ENCODE results near the gene C9. TPM values are rescaled to one million over a fixed set of nuclear protein-coding genes. Genes with fewer than 3 reads are reported as not detected.
"Not testable (repeated sequence)": the region's sequence is repeated elsewhere in the genome, so short reads cannot be mapped to it uniquely, and the experiment has no call there.

The C9 gene
- not detected for total RNA-seq

GRCh38 chr5:39364367-39364766 is at the start of gene C9:
C9 (minus strand) TSS chr5:39364495; CDS start chr5:39364464, 31 bp downstream.
- H3K4me1 Mint-ChIP-seq = no peaks in the 10 kb centered on the region
- no peak within 1 kb of the TSS for H3K4me3 Mint-ChIP-seq
- H3K27ac Mint-ChIP-seq = no peak within 1 kb of the TSS
- no peak for DNase-seq
- no peak for ATAC-seq
- no peaks in the 10 kb centered on the region for H3K9me3 Mint-ChIP-seq (ENCODE audit: low read depth)
- no peaks in the 10 kb centered on the region for H3K36me3 Mint-ChIP-seq
- CTCF ChIA-PET = no interaction called here
- H3K27me3 Mint-ChIP-seq = peaks cover 5% of the 10 kb centered on the region

GRCh38 chr5:39413771-39414170 is 49.5 kb upstream of the C9 start:
- CTCF ChIA-PET = no interaction called here
- ATAC-seq (no peak), DNase-seq (no peak)
- no peak overlapping the region for H3K27ac Mint-ChIP-seq
- no peak overlapping the region for H3K4me3 Mint-ChIP-seq
- H3K36me3 Mint-ChIP-seq = no peaks in the 10 kb centered on the region
- H3K4me1 Mint-ChIP-seq = no peaks in the 10 kb centered on the region
- H3K27me3 Mint-ChIP-seq = peaks cover 31% of the 10 kb centered on the region
- no peaks in the 10 kb centered on the region for H3K9me3 Mint-ChIP-seq (ENCODE audit: low read depth)

GRCh38 chr5:39412721-39413394 is 48.6 kb upstream of the C9 start:
- no peak for ATAC-seq
- no peaks in the 10 kb centered on the region for H3K4me1 Mint-ChIP-seq
- H3K36me3 Mint-ChIP-seq = no peaks in the 10 kb centered on the region
- H3K27ac Mint-ChIP-seq = no peak overlapping the region
- H3K4me3 Mint-ChIP-seq = no peak overlapping the region
- CTCF ChIA-PET = no interaction called here
- peaks cover 32% of the 10 kb centered on the region for H3K27me3 Mint-ChIP-seq
- no peak for DNase-seq
- no peaks in the 10 kb centered on the region for H3K9me3 Mint-ChIP-seq (ENCODE audit: low read depth)

- no peaks in the 10 kb centered on the region for H3K4me1 Mint-ChIP-seq
- DNase-seq = no peak
- CTCF ChIA-PET = no interaction called here
- no peak for ATAC-seq
- H3K4me3 Mint-ChIP-seq = no peak overlapping the region
- H3K27ac Mint-ChIP-seq = no peak overlapping the region
- H3K9me3 Mint-ChIP-seq (ENCODE audit: low read depth) = no peaks in the 10 kb centered on the region
- no peaks in the 10 kb centered on the region for H3K36me3 Mint-ChIP-seq
- H3K27me3 Mint-ChIP-seq = peaks cover 30% of the 10 kb centered on the region
Observed at GRCh38 chr5:39411985-39412384, 47.7 kb upstream of the C9 start.

GRCh38 chr5:39411061-39411460 is 46.8 kb upstream of the C9 start:
- Mint-ChIP-seq H3K36me3 (no peaks in the 10 kb centered on the region), H3K27ac (no peak overlapping the region), H3K4me1 (no peaks in the 10 kb centered on the region), H3K27me3 (peaks cover 30% of the 10 kb centered on the region), H3K4me3 (no peak overlapping the region), H3K9me3 (ENCODE audit: low read depth) (no peaks in the 10 kb centered on the region)
- no peak for ATAC-seq
- DNase-seq = no peak
- CTCF ChIA-PET = no interaction called here

- H3K27ac Mint-ChIP-seq = no peak overlapping the region
- no peaks in the 10 kb centered on the region for H3K36me3 Mint-ChIP-seq
Observed at GRCh38 chr5:39409033-39409432, 44.7 kb upstream of the C9 start.

GRCh38 chr5:39405083-39405843 is 41.0 kb upstream of the C9 start:
- Mint-ChIP-seq H3K9me3 (ENCODE audit: low read depth) (no peaks in the 10 kb centered on the region), H3K4me1 (no peaks in the 10 kb centered on the region), H3K36me3 (no peaks in the 10 kb centered on the region), H3K27me3 (peaks cover 18% of the 10 kb centered on the region), H3K4me3 (no peak overlapping the region), H3K27ac (no peak overlapping the region)
- DNase-seq (no peak), ATAC-seq (no peak)
- CTCF ChIA-PET = interaction anchor here (1.0 kb wide), 1 partner anchor 19 kb away, joined by 3 read pairs; no protein-coding TSS in a partner anchor

More at GRCh38 chr5:39409033-39409432, 44.7 kb upstream of the C9 start:
- no peak for ATAC-seq
- CTCF ChIA-PET = no interaction called here
- peaks cover 28% of the 10 kb centered on the region for H3K27me3 Mint-ChIP-seq
- no peaks in the 10 kb centered on the region for H3K9me3 Mint-ChIP-seq (ENCODE audit: low read depth)
- no peak for DNase-seq
- H3K4me3 Mint-ChIP-seq = no peak overlapping the region
- no peaks in the 10 kb centered on the region for H3K4me1 Mint-ChIP-seq

GRCh38 chr5:39403761-39404160 is 39.5 kb upstream of the C9 start:
- H3K36me3 Mint-ChIP-seq; H3K9me3 Mint-ChIP-seq (ENCODE audit: low read depth); CTCF ChIA-PET; ATAC-seq; H3K4me1 Mint-ChIP-seq; H3K27ac Mint-ChIP-seq; H3K4me3 Mint-ChIP-seq; DNase-seq; H3K27me3 Mint-ChIP-seq: not testable (repeated sequence)

GRCh38 chr5:39402140-39402539 is 37.8 kb upstream of the C9 start:
- H3K4me1 Mint-ChIP-seq; H3K27ac Mint-ChIP-seq; CTCF ChIA-PET; H3K4me3 Mint-ChIP-seq; ATAC-seq; H3K36me3 Mint-ChIP-seq; DNase-seq; H3K27me3 Mint-ChIP-seq; H3K9me3 Mint-ChIP-seq (ENCODE audit: low read depth): not testable (repeated sequence)

- Mint-ChIP-seq H3K4me1 (peaks cover 2% of the 10 kb centered on the region), H3K4me3 (no peak overlapping the region), H3K9me3 (ENCODE audit: low read depth) (no peaks in the 10 kb centered on the region), H3K27me3 (peaks cover 1% of the 10 kb centered on the region), H3K27ac (no peak overlapping the region), H3K36me3 (no peaks in the 10 kb centered on the region)
- DNase-seq (no peak), ATAC-seq (no peak)
- CTCF ChIA-PET = interaction anchor here (0.7 kb wide), 1 partner anchor 173 kb away, joined by 3 read pairs; no protein-coding TSS in a partner anchor
Observed at GRCh38 chr5:39400713-39401578, 36.7 kb upstream of the C9 start.

- no peaks in the 10 kb centered on the region for H3K36me3 Mint-ChIP-seq
- no peak overlapping the region for H3K4me3 Mint-ChIP-seq
- CTCF ChIA-PET = interaction anchor here (1.0 kb wide), 1 partner anchor 23 kb away, joined by 3 read pairs; no protein-coding TSS in a partner anchor
- DNase-seq (no peak), ATAC-seq (no peak)
- H3K27ac Mint-ChIP-seq = no peak overlapping the region
- no peaks in the 10 kb centered on the region for H3K27me3 Mint-ChIP-seq
- H3K4me1 Mint-ChIP-seq = peaks cover 2% of the 10 kb centered on the region
- H3K9me3 Mint-ChIP-seq (ENCODE audit: low read depth) = no peaks in the 10 kb centered on the region
Observed at GRCh38 chr5:39399135-39400036, 35.1 kb upstream of the C9 start.

- H3K4me3 Mint-ChIP-seq = no peak overlapping the region
- H3K27me3 Mint-ChIP-seq = peaks cover 3% of the 10 kb centered on the region
Observed at GRCh38 chr5:39396843-39397242, 32.5 kb upstream of the C9 start.

GRCh38 chr5:39395521-39395920 is 31.2 kb upstream of the C9 start:
- Mint-ChIP-seq H3K4me1 (peaks cover 2% of the 10 kb centered on the region), H3K27me3 (peaks cover 8% of the 10 kb centered on the region), H3K36me3 (no peaks in the 10 kb centered on the region), H3K4me3 (no peak overlapping the region), H3K9me3 (ENCODE audit: low read depth) (no peaks in the 10 kb centered on the region), H3K27ac (no peak overlapping the region)
- DNase-seq = no peak
- no peak for ATAC-seq
- CTCF ChIA-PET = interaction anchor here (1.0 kb wide), 1 partner anchor 19 kb away, joined by 3 read pairs; no protein-coding TSS in a partner anchor

More at GRCh38 chr5:39396843-39397242, 32.5 kb upstream of the C9 start:
- H3K36me3 Mint-ChIP-seq = no peaks in the 10 kb centered on the region
- peaks cover 2% of the 10 kb centered on the region for H3K4me1 Mint-ChIP-seq
- ATAC-seq (no peak), DNase-seq (no peak)
- H3K9me3 Mint-ChIP-seq (ENCODE audit: low read depth) = no peaks in the 10 kb centered on the region
- no peak overlapping the region for H3K27ac Mint-ChIP-seq
- CTCF ChIA-PET = no interaction called here

All from activated CD8-positive, alpha-beta memory T cell treated with anti-CD3 and anti-CD28 coated beads, Interleukin-2, amount 10 ng/mL, durations not matched to agents 7 days and 5 days (primary cell).